ENCODE results near the gene IGF1R. TPM values are rescaled to one million over a fixed set of nuclear protein-coding genes. Genes with fewer than 3 reads are reported as not detected.

The IGF1R gene
- total RNA-seq, 2 donors from 2014 or later: 35.0 to 37.0 TPM

DNA sequence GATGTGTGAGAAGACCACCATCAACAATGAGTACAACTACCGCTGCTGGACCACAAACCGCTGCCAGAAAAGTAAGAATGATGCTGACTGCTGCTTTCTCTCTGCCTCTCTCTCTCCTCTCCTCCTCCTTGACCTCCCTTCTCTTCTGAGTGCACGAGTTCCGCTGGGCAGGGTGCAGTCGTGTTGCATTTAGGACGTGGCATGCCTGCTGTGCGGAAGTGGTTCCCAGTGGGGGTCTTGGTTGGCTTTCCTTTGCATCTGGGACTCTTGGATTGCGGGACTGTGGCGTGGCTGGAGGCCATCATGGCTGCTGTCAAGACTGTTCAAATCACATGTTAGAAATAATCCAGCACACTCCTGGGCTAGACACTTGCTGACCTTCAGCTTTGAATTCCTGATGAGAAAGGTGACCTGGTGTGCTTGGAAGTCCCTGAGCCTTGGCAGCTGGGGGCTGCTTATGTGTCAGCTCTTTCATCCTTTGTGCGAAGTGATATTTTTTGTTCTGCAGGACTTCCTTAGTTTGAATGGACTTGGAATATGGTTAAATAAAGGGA is 59.8 kb downstream of the IGF1R start:
- intact Hi-C loops (cut with DNase I): no loop called here
- TF ChIP-seq, protein P1, sequence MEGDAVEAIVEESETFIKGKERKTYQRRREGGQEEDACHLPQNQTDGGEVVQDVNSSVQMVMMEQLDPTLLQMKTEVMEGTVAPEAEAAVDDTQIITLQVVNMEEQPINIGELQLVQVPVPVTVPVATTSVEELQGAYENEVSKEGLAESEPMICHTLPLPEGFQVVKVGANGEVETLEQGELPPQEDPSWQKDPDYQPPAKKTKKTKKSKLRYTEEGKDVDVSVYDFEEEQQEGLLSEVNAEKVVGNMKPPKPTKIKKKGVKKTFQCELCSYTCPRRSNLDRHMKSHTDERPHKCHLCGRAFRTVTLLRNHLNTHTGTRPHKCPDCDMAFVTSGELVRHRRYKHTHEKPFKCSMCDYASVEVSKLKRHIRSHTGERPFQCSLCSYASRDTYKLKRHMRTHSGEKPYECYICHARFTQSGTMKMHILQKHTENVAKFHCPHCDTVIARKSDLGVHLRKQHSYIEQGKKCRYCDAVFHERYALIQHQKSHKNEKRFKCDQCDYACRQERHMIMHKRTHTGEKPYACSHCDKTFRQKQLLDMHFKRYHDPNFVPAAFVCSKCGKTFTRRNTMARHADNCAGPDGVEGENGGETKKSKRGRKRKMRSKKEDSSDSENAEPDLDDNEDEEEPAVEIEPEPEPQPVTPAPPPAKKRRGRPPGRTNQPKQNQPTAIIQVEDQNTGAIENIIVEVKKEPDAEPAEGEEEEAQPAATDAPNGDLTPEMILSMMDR (IDR thresholded peaks at IDR 0.05): no peak
- H3K36me3 ChIP-seq: no peaks in the 10 kb centered on the region
- no peak overlapping the region for H3K9ac ChIP-seq (ENCODE audit: low read depth in 2 of 2, low read length in 2 of 2)
- no peak overlapping the region for H3K4me3 ChIP-seq
- H3K9me3 ChIP-seq: no peaks in the 10 kb centered on the region
- DNase-seq: no peak
- H3K27ac ChIP-seq: no peak overlapping the region
- H3K4me1 ChIP-seq: peaks cover 3% of the 10 kb centered on the region
- H3K27me3 ChIP-seq: no peaks in the 10 kb centered on the region

GRCh38 chr15:98711810-98712209 is 63.5 kb downstream of the IGF1R start:
- TF ChIP-seq, protein P1 (IDR thresholded peaks at IDR 0.05): no peak
- H3K9me3 ChIP-seq: no peaks in the 10 kb centered on the region
- intact Hi-C loops (cut with DNase I): no loop called here
- H3K4me3 ChIP-seq: no peak overlapping the region
- no peak overlapping the region for H3K27ac ChIP-seq
- no peak for DNase-seq
- no peaks in the 10 kb centered on the region for H3K27me3 ChIP-seq
- no peak overlapping the region for H3K9ac ChIP-seq (ENCODE audit: low read depth in 2 of 2, low read length in 2 of 2)
- H3K4me1 ChIP-seq: peaks cover 10% of the 10 kb centered on the region
- no peaks in the 10 kb centered on the region for H3K36me3 ChIP-seq

DNA sequence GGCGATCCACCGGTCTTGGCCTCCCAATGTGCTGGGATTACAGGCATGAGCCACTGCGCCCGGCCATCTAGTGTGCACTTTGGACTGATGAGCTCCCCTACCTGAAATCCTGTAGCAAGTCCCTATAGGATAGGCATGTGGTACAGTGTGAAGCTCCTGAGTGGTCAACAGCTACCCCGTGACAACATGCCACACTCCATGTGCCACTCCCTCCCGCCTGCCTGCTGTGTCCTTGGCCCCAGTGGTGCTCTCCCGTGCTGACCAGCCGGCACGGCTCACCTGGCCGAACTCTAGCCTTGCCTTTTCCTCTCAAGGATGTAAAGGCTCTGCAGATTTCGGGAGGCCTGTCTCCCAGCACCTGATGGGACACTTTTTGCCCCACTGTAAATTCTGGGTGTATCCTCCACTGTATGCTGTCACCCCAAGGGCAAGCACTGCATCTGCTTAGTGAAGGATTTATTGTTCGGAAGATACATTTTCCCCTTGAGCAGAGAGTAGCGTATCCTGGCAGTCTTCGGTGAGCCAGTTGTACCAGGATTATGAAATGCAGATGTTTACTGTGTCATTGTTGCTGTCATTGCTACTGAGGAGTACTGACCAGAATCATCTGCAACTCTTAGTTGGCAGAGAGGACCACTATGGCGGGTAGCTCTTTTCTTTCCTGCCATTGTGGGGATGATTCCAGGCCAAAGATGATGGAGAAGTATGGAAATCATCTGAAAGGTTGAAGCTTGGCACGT is 64.7 kb downstream of the IGF1R start:
- no peaks in the 10 kb centered on the region for H3K36me3 ChIP-seq
- peaks cover 10% of the 10 kb centered on the region for H3K4me1 ChIP-seq
- no peak for DNase-seq
- TF ChIP-seq, protein P1 (IDR thresholded peaks at IDR 0.05): no peak
- no peak overlapping the region for H3K9ac ChIP-seq (ENCODE audit: low read depth in 2 of 2, low read length in 2 of 2)
- H3K9me3 ChIP-seq: no peaks in the 10 kb centered on the region
- intact Hi-C loops (cut with DNase I): no loop called here
- H3K4me3 ChIP-seq: no peak overlapping the region
- peak overlapping the region; percentile 51 for H3K27ac ChIP-seq
- no peaks in the 10 kb centered on the region for H3K27me3 ChIP-seq

DNA sequence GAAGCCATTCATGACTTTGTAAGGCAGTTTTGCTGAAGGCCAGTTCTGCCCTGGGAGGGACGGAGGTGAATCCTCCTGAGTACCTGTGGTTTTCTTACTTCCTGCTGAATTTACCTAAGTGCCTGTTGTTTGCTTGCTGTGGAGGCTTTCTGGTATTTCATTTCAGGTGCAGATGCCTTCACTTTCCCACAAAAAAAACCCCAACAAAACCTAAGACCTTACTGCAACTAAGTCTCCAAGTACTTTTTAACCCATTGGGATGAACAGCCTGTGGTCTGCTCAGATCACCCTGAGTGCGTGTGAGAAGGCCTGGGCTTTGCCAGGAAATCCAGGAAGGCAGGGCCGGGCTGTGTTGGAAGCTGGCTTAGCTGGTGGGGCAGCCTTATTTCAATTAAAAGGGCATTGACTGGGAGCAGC is 65.3 kb downstream of the IGF1R start:
- Histone ChIP-seq H3K9me3 (no peaks in the 10 kb centered on the region), H3K4me3 (no peak overlapping the region), H3K27me3 (no peaks in the 10 kb centered on the region), H3K4me1 (peaks cover 10% of the 10 kb centered on the region), H3K9ac (ENCODE audit: low read depth in 2 of 2, low read length in 2 of 2) (no peak overlapping the region), H3K36me3 (no peaks in the 10 kb centered on the region), H3K27ac (peak overlapping the region; percentile 51)
- TF ChIP-seq, protein P1 (IDR thresholded peaks at IDR 0.05): no peak
- DNase-seq: peak; percentile 53
- intact Hi-C loops (cut with DNase I): no loop called here

DNA sequence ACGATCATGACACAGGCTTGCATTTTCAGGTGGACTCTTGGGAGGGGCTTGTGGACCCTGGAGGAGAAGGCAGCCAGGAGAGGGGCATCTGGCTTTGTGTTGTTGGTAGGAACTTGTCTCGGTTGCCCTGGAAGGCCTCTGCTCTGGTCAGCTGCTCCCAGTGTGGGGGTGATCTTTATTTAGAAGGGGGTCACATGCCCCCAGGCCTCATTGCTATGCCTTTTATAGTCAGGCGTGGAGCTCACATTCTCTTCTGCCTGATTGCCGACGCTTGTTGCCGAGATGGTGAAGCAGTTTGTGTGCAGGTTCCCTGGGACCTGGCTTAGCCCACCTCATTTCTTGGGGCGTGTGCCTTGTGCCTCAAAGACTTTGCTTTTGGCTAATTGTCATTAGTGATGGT is 66.6 kb downstream of the IGF1R start:
- H3K4me1 ChIP-seq: peaks cover 10% of the 10 kb centered on the region

More for the DNA sequence above, 66.6 kb downstream of the IGF1R start:
- Histone ChIP-seq H3K27me3 (no peaks in the 10 kb centered on the region), H3K27ac (no peak overlapping the region), H3K36me3 (no peaks in the 10 kb centered on the region), H3K4me3 (no peak overlapping the region), H3K9me3 (no peaks in the 10 kb centered on the region), H3K9ac (ENCODE audit: low read depth in 2 of 2, low read length in 2 of 2) (no peak overlapping the region)
- intact Hi-C loops (cut with DNase I): no loop called here
- TF ChIP-seq, protein P1 (IDR thresholded peaks at IDR 0.05): no peak
- no peak for DNase-seq

Measured in colonic mucosa (tissue), 4 donors.